Esophagus squamous epithelium (tissue), 4 donors: ENCODE measurements around the gene BCL2.

Experiments used
- POLR2A ChIP-seq, 4 donors: fragments of 450-650 bp; IDR thresholded peaks; one replicate each; pipeline ENCODE4 v1.6.1; 2017; ENCODE audit warnings: antibody characterized with exemption in 4 of 4, mild to moderate bottlenecking in 4 of 4, moderate library complexity in 3 of 4
- TF ChIP-seq, protein P1 (sequence below), 6 experiments: fragments of 450-650 bp in 4 of 6; fragments of 200-600 bp in 2 of 6; sonication (generic) in 2 of 6; IDR thresholded peaks; one replicate each; pipeline ENCODE4 v1.5.1; 2016 to 2019; ENCODE audit warnings: antibody characterized with exemption in 6 of 6, mild to moderate bottlenecking in 4 of 6, moderate library complexity in 4 of 6

DNA sequence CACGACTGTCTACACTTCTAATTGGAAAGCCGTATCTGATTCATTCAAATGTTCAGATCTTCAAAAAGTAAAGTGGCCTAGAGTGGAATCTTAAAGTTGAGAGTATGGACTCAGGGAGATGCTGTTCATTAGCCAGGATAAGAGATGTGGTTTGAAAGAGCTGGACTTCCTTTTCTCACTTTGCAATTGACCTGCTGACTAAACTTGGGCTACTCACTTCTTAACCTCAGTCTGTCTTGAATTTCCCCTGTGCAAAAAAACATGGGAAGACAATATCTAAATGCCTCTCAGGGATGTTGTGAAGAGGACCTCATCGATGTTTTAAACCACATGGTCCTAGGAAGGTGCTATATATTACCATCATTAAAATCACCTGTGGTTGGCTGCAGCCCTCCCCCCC, 64.1 kb downstream of the BCL2 start:
- TF ChIP-seq, protein P1, sequence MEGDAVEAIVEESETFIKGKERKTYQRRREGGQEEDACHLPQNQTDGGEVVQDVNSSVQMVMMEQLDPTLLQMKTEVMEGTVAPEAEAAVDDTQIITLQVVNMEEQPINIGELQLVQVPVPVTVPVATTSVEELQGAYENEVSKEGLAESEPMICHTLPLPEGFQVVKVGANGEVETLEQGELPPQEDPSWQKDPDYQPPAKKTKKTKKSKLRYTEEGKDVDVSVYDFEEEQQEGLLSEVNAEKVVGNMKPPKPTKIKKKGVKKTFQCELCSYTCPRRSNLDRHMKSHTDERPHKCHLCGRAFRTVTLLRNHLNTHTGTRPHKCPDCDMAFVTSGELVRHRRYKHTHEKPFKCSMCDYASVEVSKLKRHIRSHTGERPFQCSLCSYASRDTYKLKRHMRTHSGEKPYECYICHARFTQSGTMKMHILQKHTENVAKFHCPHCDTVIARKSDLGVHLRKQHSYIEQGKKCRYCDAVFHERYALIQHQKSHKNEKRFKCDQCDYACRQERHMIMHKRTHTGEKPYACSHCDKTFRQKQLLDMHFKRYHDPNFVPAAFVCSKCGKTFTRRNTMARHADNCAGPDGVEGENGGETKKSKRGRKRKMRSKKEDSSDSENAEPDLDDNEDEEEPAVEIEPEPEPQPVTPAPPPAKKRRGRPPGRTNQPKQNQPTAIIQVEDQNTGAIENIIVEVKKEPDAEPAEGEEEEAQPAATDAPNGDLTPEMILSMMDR (IDR thresholded peaks at IDR 0.05) = no peak
- TF ChIP-seq POLR2A (IDR thresholded peaks at IDR 0.05) = no peak
